H1 (cell line): ENCODE data around the gene IP6K3. TPM values are rescaled to one million over a fixed set of nuclear protein-coding genes. Genes with fewer than 3 reads are reported as not detected.

Source experiments
- CTCF ChIA-PET: fragments of 300-600 bp; sonication (Branson Sonifier 250); formaldehyde crosslinking; loops from one replicate; lab custom pipeline; 2021; ENCODE audit not compliant: partially characterized antibody; lab: Charles Lee
- POLR2A ChIA-PET: fragments of 300-600 bp; sonication (Branson Sonifier 250); formaldehyde crosslinking; loops from one replicate; lab custom pipeline; 2021; ENCODE audit warnings: inconsistent platforms; ENCODE audit not compliant: partially characterized antibody; lab: Charles Lee
- DNase-seq, 2 experiments: peaks; one replicate each; pipeline versions ENCODE4 v3.0.0 to v3.0.0-alpha.2; 2010 to 2022; ENCODE audit warnings: low spot score in 2 of 2, low read depth in 1 of 2, mixed read lengths in 1 of 2
- FAIRE-seq: peaks from 2 replicates; lab custom pipeline; 2011; peaks lifted over from hg19 to GRCh38; lab: Jason Lieb, UNC
- H2AFZ ChIP-seq: 2 replicates; pipeline ENCODE4 v1.8.1; 2012; ENCODE audit warnings: low read length, inconsistent platforms
- H2AK5ac ChIP-seq: 2 replicates; pipeline ENCODE4 v1.6.1; 2013; ENCODE audit warnings: low read depth, low read length
- H2BK120ac ChIP-seq: replicated peaks from 2 replicates; pipeline ENCODE3; 2013; ENCODE audit warnings: low read depth, low read length, inconsistent platforms
- H2BK12ac ChIP-seq: 2 replicates; pipeline ENCODE4 v1.6.1; 2013; ENCODE audit warnings: low read depth, low read length
- H2BK15ac ChIP-seq: 2 replicates; pipeline ENCODE4 v1.6.1; 2013; ENCODE audit warnings: low read length
- H2BK20ac ChIP-seq: 2 replicates; pipeline ENCODE4 v1.6.1; 2013; ENCODE audit warnings: low read length
- H2BK5ac ChIP-seq: 2 replicates; pipeline ENCODE4 v1.6.1; 2013; ENCODE audit warnings: low read depth, low read length
- H3K14ac ChIP-seq: 2 replicates; pipeline ENCODE4 v1.6.1; 2013; ENCODE audit warnings: inconsistent platforms; ENCODE audit not compliant: insufficient read length
- H3K18ac ChIP-seq: 2 replicates; pipeline ENCODE4 v1.6.1; 2013; ENCODE audit warnings: low read length; ENCODE audit errors: extremely low read depth
- H3K23ac ChIP-seq: 2 replicates; pipeline ENCODE4 v1.6.1; 2013; ENCODE audit warnings: inconsistent platforms; ENCODE audit not compliant: insufficient read length
- H3K23me2 ChIP-seq: 2 replicates; pipeline ENCODE4 v1.6.1; 2013; ENCODE audit warnings: low read depth, low read length
- H3K27ac ChIP-seq: 2 replicates; pipeline ENCODE4 v1.6.1; 2011; ENCODE audit warnings: low read depth, low read length, inconsistent platforms
- H3K27me3 ChIP-seq, 4 experiments: replicated peaks in 1 of 4; 1 replicate in 1 of 4; 2 replicates in 3 of 4; pipeline versions ENCODE4 v1.6.1 to v1.8.1; 2011 to 2013; ENCODE audit warnings: low read length in 3 of 4, mild to moderate bottlenecking in 3 of 4, inconsistent platforms in 2 of 4, mixed read lengths in 2 of 4, moderate library complexity in 1 of 4; ENCODE audit not compliant: control insufficient read depth in 3 of 4, insufficient read depth in 3 of 4; ENCODE audit errors: extremely low read depth in 1 of 4
- H3K36me3 ChIP-seq, 4 experiments: 2 replicates each; pipeline versions ENCODE4 v1.6.1 to v1.8.1; 2011 to 2013; ENCODE audit warnings: mild to moderate bottlenecking in 4 of 4, low read length in 3 of 4, moderate library complexity in 2 of 4, control low read depth in 1 of 4, inconsistent platforms in 1 of 4; ENCODE audit not compliant: insufficient read depth in 4 of 4, control insufficient read depth in 2 of 4
- H3K4ac ChIP-seq: replicated peaks from 2 replicates; pipeline ENCODE3; 2013; ENCODE audit warnings: low read length, low read depth, mixed read lengths, inconsistent platforms; ENCODE audit not compliant: insufficient read length
- H3K4me1 ChIP-seq, 4 experiments: replicated peaks in 1 of 4; 1 replicate in 1 of 4; 2 replicates in 3 of 4; pipeline versions ENCODE4 v1.6.1 to v1.8.1; 2011 to 2013; ENCODE audit warnings: low read length in 3 of 4, inconsistent platforms in 2 of 4, mixed read lengths in 1 of 4; ENCODE audit not compliant: insufficient read depth in 4 of 4, control insufficient read depth in 3 of 4
- H3K4me2 ChIP-seq, 2 experiments: 2 replicates each; pipeline versions ENCODE4 v1.6.1 to v1.8.1; 2011 to 2013; ENCODE audit warnings: low read depth in 2 of 2, low read length in 2 of 2, control low read depth in 1 of 2, inconsistent platforms in 1 of 2, mild to moderate bottlenecking in 1 of 2; ENCODE audit not compliant: insufficient read depth in 1 of 2
- H3K4me3 ChIP-seq, 4 experiments: fragments of 200-600, 300-600 bp in 1 of 4; sonication (generic), shearing (Covaris generic), sonication (Bioruptor Twin) in 1 of 4; 2 replicates each; pipeline versions ENCODE4 v1.5.1 to v1.8.1; 2011 to 2016; ENCODE audit warnings: low read length in 4 of 4, low read depth in 3 of 4, control low read depth in 2 of 4, inconsistent platforms in 2 of 4, mild to moderate bottlenecking in 2 of 4, mixed read lengths in 1 of 4, moderate library complexity in 1 of 4; ENCODE audit not compliant: insufficient read depth in 2 of 4; ENCODE audit errors: extremely low read depth in 1 of 4
- H3K56ac ChIP-seq: replicated peaks from 2 replicates; pipeline ENCODE3; 2013; ENCODE audit warnings: low read depth, mild to moderate bottlenecking, mixed read lengths, low read length, inconsistent platforms; ENCODE audit not compliant: insufficient read length
- H3K79me1 ChIP-seq: 2 replicates; pipeline ENCODE4 v1.6.1; 2013; ENCODE audit warnings: low read depth, low read length, control low read depth
- H3K79me2 ChIP-seq, 2 experiments: 2 replicates each; pipeline versions ENCODE4 v1.6.1 to v1.8.1; 2012 to 2013; ENCODE audit warnings: low read length in 2 of 2, mild to moderate bottlenecking in 2 of 2, inconsistent platforms in 1 of 2; ENCODE audit not compliant: insufficient read depth in 2 of 2, control insufficient read depth in 1 of 2
- H3K9ac ChIP-seq, 4 experiments: replicated peaks in 1 of 4; 1 replicate in 1 of 4; 2 replicates in 3 of 4; pipeline versions ENCODE4 v1.6.1 to v1.8.1; 2011 to 2013; ENCODE audit warnings: low read depth in 3 of 4, low read length in 3 of 4, control low read depth in 2 of 4, mild to moderate bottlenecking in 2 of 4, moderate library complexity in 2 of 4, inconsistent platforms in 1 of 4; ENCODE audit errors: extremely low read depth in 1 of 4
- H3K9me3 ChIP-seq, 2 experiments: 2 replicates each; pipeline versions ENCODE4 v1.6.1 to v1.8.1; 2012 to 2013; ENCODE audit warnings: mild to moderate bottlenecking in 2 of 2, moderate library complexity in 2 of 2, control low read depth in 1 of 2, inconsistent platforms in 1 of 2, low read depth in 1 of 2, low read length in 1 of 2, mixed read lengths in 1 of 2; ENCODE audit not compliant: insufficient read depth in 2 of 2
- H4K20me1 ChIP-seq, 2 experiments: replicated peaks in 1 of 2; 2 replicates each; pipeline versions ENCODE3 to v1.8.1; 2011 to 2013; ENCODE audit warnings: inconsistent platforms in 2 of 2, low read length in 2 of 2, mild to moderate bottlenecking in 1 of 2; ENCODE audit not compliant: insufficient read depth in 2 of 2, control insufficient read depth in 1 of 2
- H4K5ac ChIP-seq: 2 replicates; pipeline ENCODE4 v1.6.1; 2013; ENCODE audit warnings: low read length, low read depth, mixed read lengths, inconsistent platforms; ENCODE audit not compliant: insufficient read length
- H4K8ac ChIP-seq: 2 replicates; pipeline ENCODE4 v1.8.0; 2013; ENCODE audit warnings: mild to moderate bottlenecking, moderate library complexity, low read length, inconsistent platforms; ENCODE audit not compliant: insufficient read depth; ENCODE audit errors: extremely low read depth
- H4K91ac ChIP-seq: replicated peaks from 2 replicates; pipeline ENCODE3; 2013; ENCODE audit warnings: low read length, mixed read lengths, inconsistent platforms; ENCODE audit not compliant: insufficient read length
- BACH1 ChIP-seq: IDR thresholded peaks from 2 replicates; pipeline ENCODE4 v1.6.1; 2012; ENCODE audit warnings: low read length, improper control_type of control experiment
- CHD2 ChIP-seq: IDR thresholded peaks from 2 replicates; pipeline ENCODE4 v1.6.1; 2012; ENCODE audit warnings: low read length, improper control_type of control experiment
- CREB1 ChIP-seq: IDR thresholded peaks from 2 replicates; pipeline ENCODE4 v1.6.1; 2012; ENCODE audit warnings: inconsistent platforms
- GABPA ChIP-seq: IDR thresholded peaks from 2 replicates; pipeline ENCODE4 v1.6.1; 2011; ENCODE audit warnings: mild to moderate bottlenecking, low read length, moderate library complexity, borderline replicate concordance; ENCODE audit not compliant: insufficient read depth
- KDM1A ChIP-seq: fragments of 200-600, 300-600 bp; sonication (generic); IDR thresholded peaks from 2 replicates; pipeline ENCODE4 v1.7.1; 2016; ENCODE audit warnings: mild to moderate bottlenecking, low read length, borderline replicate concordance
- NRF1 ChIP-seq: IDR thresholded peaks from 2 replicates; pipeline ENCODE4 v1.6.1; 2011; ENCODE audit warnings: mild to moderate bottlenecking, low read depth, low read length, improper control_type of control experiment
- PHF8 ChIP-seq: fragments of 200-600 bp; sonication (generic); conservative IDR thresholded peaks from 2 replicates; pipeline ENCODE4 v1.7.1; 2012; ENCODE audit warnings: low read depth, mild to moderate bottlenecking, inconsistent platforms, low read length, moderate library complexity
- SP4 ChIP-seq: IDR thresholded peaks from 2 replicates; pipeline ENCODE4 v1.6.1; 2012; ENCODE audit warnings: low read length, inconsistent platforms
- WGBS, 2 experiments: shearing (Covaris generic) in 1 of 2; methylation state at CpG; one replicate each; pipeline versions ENCODE4 v1.1.6 to v1.1.7; 2013 to 2015; ENCODE audit warnings: low lambda C conversion rate in 2 of 2, mixed read lengths in 2 of 2, inconsistent platforms in 1 of 2, low coverage in 1 of 2, missing lambda C conversion rate in 1 of 2; ENCODE audit not compliant: insufficient replicate concordance in 2 of 2, insufficient coverage in 1 of 2, insufficient read length in 1 of 2; ENCODE audit errors: extremely low coverage in 1 of 2, missing lambda C conversion rate in 1 of 2; 5-methylcytosine and 5-hydroxymethylcytosine counted together
- polyA plus RNA-seq, 7 experiments: library from polyadenylated mRNA; depleted of rRNA in 3 of 7; stranded (reverse) in 5 of 7; unstranded in 2 of 7; fragments of >200 nt in 5 of 7; fragments of 200-250 nt in 2 of 7; gene quantifications; 1 replicate in 5 of 7; 2 replicates in 1 of 7; 4 replicates in 1 of 7; pipeline versions ENCODE4 v1.2.1 to v1.2.3, GENCODE V29; 2011 to 2013; ENCODE audit warnings: missing spikeins in 2 of 7, mixed read lengths in 2 of 7
- total RNA-seq: library from RNA; stranded (reverse); fragmentation: NEBNext Ultra II Directional; extraction: Animal tissue kit (Norgen Biotek cat#: 25700); gene quantifications from 2 replicates; pipeline ENCODE4 v1.2.1, GENCODE V29; 2021
- TF ChIP-seq, protein P1 (sequence below): IDR thresholded peaks from 2 replicates; pipeline ENCODE4 v1.6.1; 2011; ENCODE audit warnings: low read depth, mild to moderate bottlenecking, low read length; ENCODE audit not compliant: insufficient read depth

Gene IP6K3
- total and polyA plus RNA-seq, 2 of the 8 experiments (the other 6 are each of a cell fraction or from before 2014, with no cell fraction given) = 0.22 to 0.73 TPM

DNA sequence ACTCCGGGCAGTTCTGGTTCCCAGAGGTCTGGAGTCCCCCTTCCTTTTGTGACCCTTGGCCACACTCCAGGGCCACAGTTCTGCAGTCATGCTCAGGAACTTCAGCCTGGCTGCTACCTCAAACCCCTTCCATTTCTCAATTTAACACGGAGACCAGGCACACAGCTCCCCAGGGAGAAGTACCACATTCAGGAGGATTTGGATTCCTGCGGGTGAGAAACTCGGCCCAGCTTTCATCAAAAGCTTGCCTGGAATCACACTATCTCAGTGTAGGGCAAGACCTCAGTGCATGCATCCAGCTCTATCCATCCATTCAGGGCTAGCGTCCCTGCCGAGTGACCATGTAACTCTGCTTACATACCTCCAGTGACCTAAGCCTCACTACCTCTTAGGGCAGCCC lies 16.8 kb upstream of the IP6K3 start:
- H2AFZ ChIP-seq = no peak overlapping the region
- no peak overlapping the region for H4K8ac ChIP-seq
- H3K9me3 ChIP-seq = no peaks in the 10 kb centered on the region
- H3K36me3 ChIP-seq = no peaks in the 10 kb centered on the region
- FAIRE-seq (no peak), DNase-seq (no peak)
- ChIA-PET CTCF (interaction anchor here (0.7 to 12.1 kb wide), 10 partner anchors 10 to 392 kb away, joined by 3 to 171 read pairs (median 4); partner anchors contain the start of gene IP6K3), POLR2A (interaction anchor here (1.0 kb wide), 1 partner anchor 52 kb away, joined by 3 read pairs; the partner anchor contains the start of gene UQCC2)
- H4K91ac ChIP-seq = peak overlapping the region; percentile 29
- no peak overlapping the region for H3K56ac ChIP-seq
- no peak overlapping the region for H3K18ac ChIP-seq
- H2AK5ac ChIP-seq = no peak overlapping the region
- H3K14ac ChIP-seq = no peak overlapping the region
- H3K4me2 ChIP-seq = no peak overlapping the region
- H3K79me1 ChIP-seq = no peaks in the 10 kb centered on the region
- H2BK5ac ChIP-seq = no peak overlapping the region
- H3K4ac ChIP-seq = no peak overlapping the region
- 70% methylated on average over 6 of the region's 6 CpGs; no CpG with 5 or more reads in 1 of the 2 experiments for WGBS, 2 experiments
- no peaks in the 10 kb centered on the region for H3K4me1 ChIP-seq
- 0 out of 2 replicates have a peak overlapping the region, but pooled peaks have one; percentile 8 for H2BK15ac ChIP-seq
- no peaks in the 10 kb centered on the region for H4K20me1 ChIP-seq
- H3K79me2 ChIP-seq = no peaks in the 10 kb centered on the region
- no peaks in the 10 kb centered on the region for H3K23me2 ChIP-seq
- H3K23ac ChIP-seq = no peak overlapping the region
- H3K9ac ChIP-seq = no peak overlapping the region
- H2BK120ac ChIP-seq = no peak overlapping the region
- H4K5ac ChIP-seq = no peak overlapping the region
- H3K4me3 ChIP-seq = no peak overlapping the region
- H2BK12ac ChIP-seq = no peak overlapping the region
- H3K27ac ChIP-seq = no peak overlapping the region
- no peak for TF ChIP-seq KDM1A
- TF ChIP-seq, protein P1, sequence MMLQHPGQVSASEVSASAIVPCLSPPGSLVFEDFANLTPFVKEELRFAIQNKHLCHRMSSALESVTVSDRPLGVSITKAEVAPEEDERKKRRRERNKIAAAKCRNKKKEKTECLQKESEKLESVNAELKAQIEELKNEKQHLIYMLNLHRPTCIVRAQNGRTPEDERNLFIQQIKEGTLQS = no peak
- no peak for TF ChIP-seq CHD2
- TF ChIP-seq GABPA = no peak
- no peak for TF ChIP-seq SP4
- no peak for TF ChIP-seq CREB1
- no peak for TF ChIP-seq NRF1
- no peak for TF ChIP-seq BACH1
- no peak for TF ChIP-seq PHF8
- H3K27me3 ChIP-seq = no peaks in the 10 kb centered on the region
- H2BK20ac ChIP-seq = no peak overlapping the region
